HG03280 (cell line): Measurements from ENCODE around the gene STX7.
"Not testable (repeated sequence)": the region's sequence is repeated elsewhere in the genome, so short reads cannot be mapped to it uniquely, and the experiment has no call there.

Source experiments
- ATAC-seq: cut with Tn5 transposase; IDR thresholded peaks from one replicate; pipeline ENCODE4 v1.9.1; 2021; ENCODE audit warnings: mild to moderate bottlenecking, moderate library complexity; ENCODE audit not compliant: unreplicated experiment

Gene STX7

GRCh38 chr6:132512638-132513632 is at the start of gene STX7:
STX7 (minus strand) TSS chr6:132513116; CDS start chr6:132503530, 9,586 bp downstream.
- ATAC-seq = peak; percentile 94

GRCh38 chr6:132560087-132560486 is 47.2 kb upstream of the STX7 start:
- ATAC-seq = not testable (repeated sequence)

GRCh38 chr6:132552372-132552771 is 39.5 kb upstream of the STX7 start, which contains the start of gene TAAR8:
TAAR8 (plus strand) TSS chr6:132552672; CDS start chr6:132552693, 21 bp downstream.
- ATAC-seq = no peak

GRCh38 chr6:132551214-132551613 is 38.3 kb upstream of the STX7 start:
- ATAC-seq = no peak

- ATAC-seq = no peak
Observed at GRCh38 chr6:132548746-132549463, 36.0 kb upstream of the STX7 start.

GRCh38 chr6:132544826-132545225 is 31.9 kb upstream of the STX7 start:
- no peak for ATAC-seq

- ATAC-seq = no peak
Observed at GRCh38 chr6:132537977-132538376, 25.1 kb upstream of the STX7 start, which contains the start of gene TAAR9. TAAR9 (plus strand) TSS chr6:132538277; CDS start chr6:132538290, 13 bp downstream.

- no peak for ATAC-seq
Observed at GRCh38 chr6:132537145-132537544, 24.2 kb upstream of the STX7 start.

- not testable (repeated sequence) for ATAC-seq
Observed at GRCh38 chr6:132534546-132534945, 21.6 kb upstream of the STX7 start.

GRCh38 chr6:132530293-132530974 is 17.5 kb upstream of the STX7 start:
- peak; percentile 93 for ATAC-seq

- no peak for ATAC-seq
Observed at GRCh38 chr6:132527791-132528190, 14.9 kb upstream of the STX7 start.

- no peak for ATAC-seq
Observed at GRCh38 chr6:132526461-132526860, 13.5 kb upstream of the STX7 start.

GRCh38 chr6:132525866-132526265 is 12.9 kb upstream of the STX7 start:
- no peak for ATAC-seq

GRCh38 chr6:132524646-132525045 is 11.7 kb upstream of the STX7 start:
- no peak for ATAC-seq

GRCh38 chr6:132520953-132521352 is 8.0 kb upstream of the STX7 start:
- no peak for ATAC-seq

GRCh38 chr6:132515386-132515785 is 2.5 kb upstream of the STX7 start:
- no peak for ATAC-seq

GRCh38 chr6:132513831-132514545 is 1.1 kb upstream of the STX7 start:
- no peak for ATAC-seq

GRCh38 chr6:132512342-132512637 is 626 bp downstream of the STX7 start:
- ATAC-seq = no peak

GRCh38 chr6:132511831-132512220 is 1.1 kb downstream of the STX7 start:
- no peak for ATAC-seq

- ATAC-seq = no peak
Observed at GRCh38 chr6:132511210-132511830, 1.6 kb downstream of the STX7 start.
